ENCODE results near the gene HAUS6. TPM values are rescaled to one million over a fixed set of nuclear protein-coding genes. Genes with fewer than 3 reads are reported as not detected.
A peak's percentile ranks its signal among the peaks of the same experiment; 100 is the strongest.

HAUS6 gene
- total and polyA plus RNA-seq, 7 experiments from 2014 or later, result 5.1 to 25.4 (median 16.9) TPM

DNA sequence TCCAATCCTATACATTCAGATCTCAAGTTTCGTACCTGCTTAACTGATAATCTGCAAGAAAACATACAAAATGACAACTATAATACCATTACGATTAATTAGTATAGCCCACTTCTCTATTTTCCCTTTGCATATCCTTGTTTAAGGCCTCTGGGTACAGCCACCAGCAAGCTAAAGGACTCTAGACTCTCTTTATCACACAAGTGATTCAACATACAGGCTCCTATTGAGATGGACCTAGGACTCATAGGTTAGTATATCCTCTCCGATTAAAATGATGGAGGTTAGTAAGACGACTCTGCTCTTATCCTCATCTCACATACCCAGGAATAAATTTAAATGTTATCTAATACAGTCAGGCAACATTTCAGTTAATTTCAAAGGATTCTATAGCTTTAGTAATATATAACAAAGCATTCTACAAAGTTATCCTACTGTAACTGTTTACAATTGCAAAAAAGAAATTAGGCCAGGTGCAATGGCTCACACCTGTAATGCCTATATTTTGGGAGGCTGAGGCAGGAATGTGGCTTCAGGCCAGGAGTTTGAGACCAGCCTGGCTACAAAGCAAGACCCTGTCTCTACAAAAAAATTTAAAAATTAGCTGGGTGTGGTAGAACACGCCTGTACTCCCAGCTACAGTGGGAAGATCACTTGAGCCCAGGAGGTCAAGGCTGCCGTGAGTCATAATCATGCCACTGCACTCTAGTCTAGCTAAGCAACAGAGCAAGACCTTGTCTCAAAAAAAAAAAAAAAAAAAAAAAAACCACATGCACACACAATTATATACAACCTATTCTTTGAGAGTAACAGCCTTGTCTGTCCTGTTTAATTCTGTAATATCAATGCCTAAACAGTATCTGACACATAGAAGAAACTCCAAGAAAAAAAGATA lies 15.4 kb downstream of the HAUS6 start:
- DNase-seq (no peak), ATAC-seq (no peak)
- Histone ChIP-seq H3K27me3 (ENCODE audit: control insufficient read depth in 2 of 2, insufficient read depth in 2 of 2, low read length in 2 of 2) (no peaks in the 10 kb centered on the region), H3K4me3 (ENCODE audit: low read length) (no peak overlapping the region), H3K4me1 (ENCODE audit: control insufficient read depth in 2 of 2, insufficient read depth in 2 of 2, low read length in 2 of 2) (no peaks in the 10 kb centered on the region), H3K27ac (ENCODE audit: low read depth, low read length) (no peak overlapping the region), H3K9me3 (ENCODE audit: control insufficient read depth in 2 of 3, low read length in 3 of 3) (no peaks in the 10 kb centered on the region), H3K36me3 (ENCODE audit: control insufficient read depth in 2 of 3, insufficient read depth in 3 of 3, low read length in 3 of 3) (peaks cover 20 to 83% (median 29%) of the 10 kb centered on the region in 3 experiments)
- POLR2A ChIA-PET, result interaction anchor here (1.6 kb wide), 1 partner anchor 14 kb away, joined by 4 read pairs; no protein-coding TSS in a partner anchor
- no peaks in the 10 kb centered on the region for H3K27me3 Mint-ChIP-seq
- peaks cover 0 to 7% (median 5%) of the 10 kb centered on the region in 7 donors for H3K4me1 Mint-ChIP-seq
- H3K36me3 Mint-ChIP-seq, result peaks cover 0 to 23% (median 6%) of the 10 kb centered on the region in 5 donors
- CTCF ChIA-PET, result interaction anchor here (0.6 to 2.2 kb wide), 5 partner anchors 26 to 370 kb away, joined by 3 to 14 read pairs (median 4); no protein-coding TSS in a partner anchor
- no peak overlapping the region for H3K4me3 Mint-ChIP-seq
- intact Hi-C loops (cut with micrococcal nuclease), result no loop called here
- peak overlapping the region in 1 of 9 donors; percentile 49 for H3K27ac Mint-ChIP-seq
- no peaks in the 10 kb centered on the region for H3K9me3 Mint-ChIP-seq

- ChIA-PET CTCF (interaction anchor here (0.6 to 3.7 kb wide), 9 partner anchors 9 to 372 kb away, joined by 3 to 36 read pairs (median 4); no protein-coding TSS in a partner anchor), POLR2A (interaction anchor here (0.5 to 0.9 kb wide), 4 partner anchors 11 to 89 kb away, joined by 3 to 6 read pairs (median 3); partner anchors contain the start of gene RRAGA)
- Mint-ChIP-seq H3K4me3 (no peak overlapping the region), H3K9me3 (no peaks in the 10 kb centered on the region), H3K36me3 (peaks cover 2 to 23% (median 12%) of the 10 kb centered on the region in 5 donors), H3K4me1 (peaks cover 0 to 7% (median 5%) of the 10 kb centered on the region in 7 donors), H3K27ac (no peak overlapping the region), H3K27me3 (no peaks in the 10 kb centered on the region)
- H3K27ac ChIP-seq (ENCODE audit: low read depth, low read length), result no peak overlapping the region
- intact Hi-C loops (cut with micrococcal nuclease), result loop anchor here (1.0 to 2.0 kb wide), 3 partner anchors 18 to 372 kb away; partner anchors contain the start of gene HAUS6 (in 1 of the 2)
- H3K36me3 ChIP-seq (ENCODE audit: control insufficient read depth in 2 of 3, insufficient read depth in 3 of 3, low read length in 3 of 3), result peaks cover 19 to 74% (median 27%) of the 10 kb centered on the region in 3 experiments
- H3K4me1 ChIP-seq (ENCODE audit: control insufficient read depth in 2 of 2, insufficient read depth in 2 of 2, low read length in 2 of 2), result no peaks in the 10 kb centered on the region
- peak; percentile 83 for ATAC-seq
- DNase-seq, result peak in 7 of 9 donors; percentile 31 to 60 (median 52)
- no peak overlapping the region for H3K4me3 ChIP-seq (ENCODE audit: low read length)
- no peaks in the 10 kb centered on the region for H3K9me3 ChIP-seq (ENCODE audit: control insufficient read depth in 2 of 3, low read length in 3 of 3)
- no peaks in the 10 kb centered on the region for H3K27me3 ChIP-seq (ENCODE audit: control insufficient read depth in 2 of 2, insufficient read depth in 2 of 2, low read length in 2 of 2)
Measured at GRCh38 chr9:19085295-19085694, 17.4 kb downstream of the HAUS6 start.

DNA sequence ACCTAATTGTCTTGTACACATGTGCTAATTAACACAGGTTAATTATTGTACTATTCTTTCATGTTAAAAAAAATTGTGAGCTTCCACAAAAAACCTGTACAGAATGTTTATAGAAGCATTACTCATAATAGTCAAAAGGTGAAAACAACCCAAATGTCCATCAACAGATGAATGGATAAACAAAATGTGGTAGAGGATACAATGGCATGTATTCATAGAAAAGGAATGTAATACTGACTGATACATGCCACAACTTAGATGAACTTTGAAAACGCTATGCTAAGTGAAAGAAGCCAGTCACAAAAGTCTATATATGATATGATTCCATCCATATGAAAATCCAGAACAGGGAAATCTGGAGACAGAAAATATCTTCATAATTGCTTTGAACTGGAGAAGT lies 27.9 kb downstream of the HAUS6 start:
- H3K36me3 Mint-ChIP-seq, result peaks cover 11 to 46% (median 38%) of the 10 kb centered on the region in 5 donors
- CTCF ChIA-PET, result interaction anchor here (1.4 kb wide), 1 partner anchor 99 kb away, joined by 4 read pairs; no protein-coding TSS in a partner anchor

DNA sequence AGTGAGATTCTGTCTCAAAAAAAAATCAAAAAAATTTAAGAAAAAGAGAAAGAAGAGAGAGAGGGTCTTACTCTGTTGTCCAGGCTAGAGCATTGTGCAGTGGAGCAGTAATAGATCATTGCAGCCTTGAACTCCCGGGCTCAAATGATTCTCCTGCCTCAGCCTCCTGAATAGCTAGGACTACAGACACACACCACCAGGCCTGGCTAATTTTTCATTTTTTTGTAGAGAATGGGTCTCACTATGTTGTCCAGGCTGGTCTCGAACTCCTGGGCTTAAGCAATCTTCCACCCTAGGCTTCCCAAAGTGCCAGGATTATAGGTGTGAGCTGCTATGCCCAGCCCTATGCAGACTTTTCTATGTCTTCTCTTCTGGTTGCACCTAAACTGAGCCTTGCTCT lies 28.5 kb downstream of the HAUS6 start:
- Histone ChIP-seq H3K4me1 (ENCODE audit: control insufficient read depth in 2 of 2, insufficient read depth in 2 of 2, low read length in 2 of 2) (no peaks in the 10 kb centered on the region), H3K9me3 (ENCODE audit: control insufficient read depth in 2 of 3, low read length in 3 of 3) (no peaks in the 10 kb centered on the region), H3K4me3 (ENCODE audit: low read length) (no peak overlapping the region), H3K27me3 (ENCODE audit: control insufficient read depth in 2 of 2, insufficient read depth in 2 of 2, low read length in 2 of 2) (no peaks in the 10 kb centered on the region), H3K27ac (ENCODE audit: low read depth, low read length) (no peak overlapping the region), H3K36me3 (ENCODE audit: control insufficient read depth in 2 of 3, insufficient read depth in 3 of 3, low read length in 3 of 3) (peaks cover 8 to 63% (median 11%) of the 10 kb centered on the region in 3 experiments)
- intact Hi-C loops (cut with micrococcal nuclease), result no loop called here
- H3K9me3 Mint-ChIP-seq, result no peaks in the 10 kb centered on the region
- DNase-seq (no peak), ATAC-seq (no peak)
- ChIA-PET CTCF (interaction anchor here (1.4 kb wide), 1 partner anchor 100 kb away, joined by 4 read pairs; no protein-coding TSS in a partner anchor), POLR2A (no interaction called here)
- peaks cover 11 to 47% (median 40%) of the 10 kb centered on the region in 5 donors for H3K36me3 Mint-ChIP-seq
- no peak overlapping the region for H3K4me3 Mint-ChIP-seq
- peak overlapping the region in 1 of 9 donors; percentile 15 for H3K27ac Mint-ChIP-seq
- no peaks in the 10 kb centered on the region for H3K27me3 Mint-ChIP-seq
- peaks cover 0 to 22% (median 9%) of the 10 kb centered on the region in 7 donors for H3K4me1 Mint-ChIP-seq

More for the DNA sequence above, 27.9 kb downstream of the HAUS6 start:
- Histone ChIP-seq H3K27me3 (ENCODE audit: control insufficient read depth in 2 of 2, insufficient read depth in 2 of 2, low read length in 2 of 2) (no peaks in the 10 kb centered on the region), H3K4me3 (ENCODE audit: low read length) (no peak overlapping the region), H3K36me3 (ENCODE audit: control insufficient read depth in 2 of 3, insufficient read depth in 3 of 3, low read length in 3 of 3) (peaks cover 5 to 58% (median 11%) of the 10 kb centered on the region in 3 experiments), H3K9me3 (ENCODE audit: control insufficient read depth in 2 of 3, low read length in 3 of 3) (no peaks in the 10 kb centered on the region), H3K4me1 (ENCODE audit: control insufficient read depth in 2 of 2, insufficient read depth in 2 of 2, low read length in 2 of 2) (no peaks in the 10 kb centered on the region), H3K27ac (ENCODE audit: low read depth, low read length) (no peak overlapping the region)
- DNase-seq (no peak), ATAC-seq (no peak)
- no peaks in the 10 kb centered on the region for H3K9me3 Mint-ChIP-seq
- no peak overlapping the region for H3K4me3 Mint-ChIP-seq
- no peaks in the 10 kb centered on the region for H3K27me3 Mint-ChIP-seq
- intact Hi-C loops (cut with micrococcal nuclease), result no loop called here
- H3K27ac Mint-ChIP-seq, result peak overlapping the region in 1 of 9 donors; percentile 82
- H3K4me1 Mint-ChIP-seq, result peaks cover 0 to 22% (median 9%) of the 10 kb centered on the region in 7 donors
- POLR2A ChIA-PET, result interaction anchor here (0.6 kb wide), 1 partner anchor 9 kb away, joined by 3 read pairs; no protein-coding TSS in a partner anchor

DNA sequence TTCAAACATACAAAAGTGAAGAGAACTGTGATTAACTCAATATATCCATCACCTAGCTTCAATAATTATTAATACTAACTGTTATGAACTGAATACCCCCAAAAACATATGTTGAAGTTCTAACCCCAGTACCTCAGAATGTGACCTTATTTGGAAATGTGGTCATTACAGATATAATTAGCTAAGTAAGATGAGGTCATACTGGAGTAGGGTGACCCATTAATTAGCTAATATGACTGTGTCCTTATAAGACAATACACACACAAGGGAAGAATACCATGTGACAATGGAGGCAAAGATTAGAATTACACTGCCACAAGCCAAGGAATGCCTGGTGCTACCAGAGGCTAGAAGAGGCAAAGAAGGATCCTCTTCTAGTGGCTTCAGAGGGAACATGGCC lies 45.7 kb downstream of the HAUS6 start:
- Mint-ChIP-seq H3K4me3 (no peak overlapping the region), H3K36me3 (peaks cover 9 to 65% (median 55%) of the 10 kb centered on the region in 5 donors), H3K27ac (no peak overlapping the region), H3K9me3 (peaks cover 0 to 6% (median 0%) of the 10 kb centered on the region in 11 donors), H3K27me3 (no peaks in the 10 kb centered on the region), H3K4me1 (peaks cover 0 to 19% (median 8%) of the 10 kb centered on the region in 7 donors)
- Histone ChIP-seq H3K9me3 (ENCODE audit: control insufficient read depth in 2 of 3, low read length in 3 of 3) (no peaks in the 10 kb centered on the region), H3K36me3 (ENCODE audit: control insufficient read depth in 2 of 3, insufficient read depth in 3 of 3, low read length in 3 of 3) (peaks cover 0 to 44% (median 5%) of the 10 kb centered on the region in 3 experiments), H3K27ac (ENCODE audit: low read depth, low read length) (no peak overlapping the region), H3K4me1 (ENCODE audit: control insufficient read depth in 2 of 2, insufficient read depth in 2 of 2, low read length in 2 of 2) (peaks cover 0 to 6% of the 10 kb centered on the region in 2 donors), H3K4me3 (ENCODE audit: low read length) (no peak overlapping the region), H3K27me3 (ENCODE audit: control insufficient read depth in 2 of 2, insufficient read depth in 2 of 2, low read length in 2 of 2) (no peaks in the 10 kb centered on the region)
- ChIA-PET CTCF (no interaction called here), POLR2A (no interaction called here)
- intact Hi-C loops (cut with micrococcal nuclease), result no loop called here
- DNase-seq (no peak), ATAC-seq (no peak)
